HG03439 (cell line): ENCODE data around the gene DAB1.

ENCODE experiments used
- ATAC-seq: cut with Tn5 transposase; IDR thresholded peaks from one replicate; pipeline ENCODE4 v1.9.1; 2021; ENCODE audit warnings: mild to moderate bottlenecking, moderate library complexity; ENCODE audit not compliant: unreplicated experiment

The DAB1 gene

DNA sequence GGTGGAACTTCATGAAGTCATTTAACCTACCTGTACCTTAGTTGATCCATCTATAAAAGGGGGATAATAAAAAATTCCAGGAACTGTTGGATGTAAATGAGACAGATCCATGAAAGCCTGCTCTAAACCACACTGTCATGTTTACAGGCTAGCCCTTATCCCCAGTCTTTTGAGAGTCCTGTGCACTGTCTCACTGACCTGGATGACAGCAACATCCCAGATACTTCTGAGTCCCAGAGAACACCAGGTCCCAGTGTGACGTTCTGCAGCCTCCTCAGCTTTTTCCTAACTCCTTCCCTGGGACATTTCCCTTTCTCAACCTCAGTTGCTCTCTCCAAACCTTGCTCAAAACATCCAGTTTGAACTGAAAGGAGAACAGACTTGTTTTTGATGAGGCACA, 292.6 kb downstream of the DAB1 start:
- ATAC-seq: no peak

- no peak for ATAC-seq
Observed at GRCh38 chr1:57129865-57130264, 294.0 kb downstream of the DAB1 start.

DNA sequence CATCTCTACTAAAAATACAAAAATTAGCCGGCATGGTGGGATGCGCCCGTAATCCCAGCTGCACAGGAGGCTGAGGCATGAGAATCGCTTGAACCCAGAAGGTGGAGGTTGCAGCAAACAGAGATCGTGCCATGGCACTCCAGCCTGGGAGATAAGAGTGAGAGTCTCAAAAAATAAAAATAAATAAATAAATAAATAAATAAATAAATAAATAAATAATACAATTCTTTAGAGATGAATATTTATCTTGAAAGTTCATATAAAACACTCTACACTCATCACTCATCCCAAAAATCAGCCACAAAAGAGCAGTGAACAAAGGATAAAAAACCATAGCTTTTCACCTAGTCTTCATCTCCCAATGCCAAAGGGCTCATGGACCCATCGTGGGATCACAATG, 295.9 kb downstream of the DAB1 start:
- no peak for ATAC-seq

DNA sequence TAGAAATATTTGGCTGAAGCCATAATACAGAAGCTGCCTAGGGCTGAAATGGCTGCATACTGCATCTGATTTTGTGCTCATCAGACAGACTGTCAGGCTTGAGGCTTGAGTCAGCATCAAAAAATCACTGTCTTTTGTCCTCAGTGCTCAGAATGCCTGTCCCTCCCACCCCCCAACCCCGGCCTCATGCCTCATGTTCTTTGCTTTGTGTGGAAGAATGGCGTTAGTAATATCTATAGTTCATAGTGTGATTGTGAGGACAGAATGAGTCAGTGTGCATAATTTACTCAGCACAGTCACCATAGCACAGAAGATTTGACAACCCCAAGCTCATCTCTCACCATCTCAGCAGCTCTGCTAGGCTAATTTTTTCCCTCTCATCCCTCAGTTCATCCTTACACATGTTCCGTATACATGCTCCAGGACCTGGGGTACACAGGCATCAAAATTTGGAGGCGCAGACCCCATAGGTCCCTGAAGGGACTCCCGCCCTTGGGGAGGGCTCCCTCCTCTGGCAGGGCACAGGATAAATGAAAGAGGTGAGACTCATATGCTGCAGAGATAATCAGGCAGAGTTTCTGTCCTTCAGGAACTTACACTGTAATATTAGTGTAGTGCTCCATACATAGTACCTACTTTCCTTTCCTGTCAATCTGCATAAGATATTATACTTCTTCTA, 299.0 kb downstream of the DAB1 start:
- ATAC-seq: no peak

- no peak for ATAC-seq
Observed at GRCh38 chr1:57124170-57124569, 299.7 kb downstream of the DAB1 start.

DNA sequence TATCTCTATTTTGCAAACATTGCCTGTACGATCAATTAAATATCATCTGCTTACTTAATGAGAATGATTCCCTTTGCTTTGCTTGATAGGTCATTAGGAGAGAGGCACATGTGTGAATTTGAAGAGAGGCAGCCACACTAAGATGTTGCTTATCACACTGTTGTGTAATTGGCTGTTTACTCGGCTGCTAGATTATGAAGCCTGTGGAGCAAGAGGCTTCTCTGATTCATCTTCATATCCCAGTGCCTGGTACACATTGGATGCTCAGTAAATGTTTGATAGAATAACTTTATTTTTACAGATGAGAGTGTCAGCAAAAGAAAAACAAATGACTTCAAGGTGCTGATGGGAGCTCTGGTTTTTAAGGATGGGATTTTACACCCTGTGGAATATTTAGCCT, 301.8 kb downstream of the DAB1 start:
- ATAC-seq: no peak

GRCh38 chr1:57118948-57119603, 304.8 kb downstream of the DAB1 start:
- no peak for ATAC-seq

- ATAC-seq: no peak
Observed at GRCh38 chr1:57117753-57118152, 306.1 kb downstream of the DAB1 start.

DNA sequence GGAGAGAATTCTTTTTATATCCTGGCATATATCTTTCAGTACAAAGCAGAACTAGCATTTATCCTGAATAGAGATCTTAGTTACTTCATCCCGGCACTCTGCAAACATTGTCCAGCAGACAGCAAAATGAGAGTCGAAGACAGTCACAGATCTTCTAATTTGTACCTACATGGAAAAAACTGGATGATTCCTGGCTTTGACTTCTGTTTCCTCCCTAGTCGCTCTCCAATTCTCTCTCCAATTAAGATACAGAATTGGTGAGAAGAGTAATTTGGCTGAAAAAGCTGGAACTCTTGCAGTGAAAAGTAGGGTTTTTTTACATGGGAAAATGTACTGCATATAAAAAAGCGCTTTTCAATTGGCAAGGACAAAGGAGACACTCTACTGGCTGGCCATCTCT, 307.0 kb downstream of the DAB1 start:
- ATAC-seq: no peak

GRCh38 chr1:57115030-57115614, 308.7 kb downstream of the DAB1 start:
- ATAC-seq: no peak

GRCh38 chr1:57112148-57112547, 311.7 kb downstream of the DAB1 start:
- ATAC-seq: no peak

DNA sequence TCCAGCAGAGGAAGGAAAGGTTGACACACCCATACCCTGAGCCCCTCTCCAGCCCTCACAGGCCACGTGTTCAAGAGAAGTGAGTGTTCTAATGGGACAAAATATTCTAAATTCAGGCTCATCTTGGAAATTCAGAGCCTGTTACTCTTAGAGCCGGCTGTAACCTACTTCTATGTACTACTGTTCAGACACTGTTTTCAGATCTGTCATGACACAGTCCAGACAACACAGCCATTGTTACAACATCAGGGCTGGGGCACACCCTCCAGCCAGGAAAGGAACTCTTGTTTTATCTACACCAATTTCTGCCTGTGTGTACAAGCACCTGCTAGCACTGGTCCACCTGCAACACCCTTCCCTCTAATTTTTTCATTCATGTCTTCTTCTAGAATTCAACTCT, 312.7 kb downstream of the DAB1 start:
- no peak for ATAC-seq

GRCh38 chr1:57109883-57110282, 314.0 kb downstream of the DAB1 start:
- no peak for ATAC-seq

GRCh38 chr1:57109247-57109646, 314.6 kb downstream of the DAB1 start:
- no peak for ATAC-seq

GRCh38 chr1:57106296-57106695, 317.6 kb downstream of the DAB1 start:
- no peak for ATAC-seq

DNA sequence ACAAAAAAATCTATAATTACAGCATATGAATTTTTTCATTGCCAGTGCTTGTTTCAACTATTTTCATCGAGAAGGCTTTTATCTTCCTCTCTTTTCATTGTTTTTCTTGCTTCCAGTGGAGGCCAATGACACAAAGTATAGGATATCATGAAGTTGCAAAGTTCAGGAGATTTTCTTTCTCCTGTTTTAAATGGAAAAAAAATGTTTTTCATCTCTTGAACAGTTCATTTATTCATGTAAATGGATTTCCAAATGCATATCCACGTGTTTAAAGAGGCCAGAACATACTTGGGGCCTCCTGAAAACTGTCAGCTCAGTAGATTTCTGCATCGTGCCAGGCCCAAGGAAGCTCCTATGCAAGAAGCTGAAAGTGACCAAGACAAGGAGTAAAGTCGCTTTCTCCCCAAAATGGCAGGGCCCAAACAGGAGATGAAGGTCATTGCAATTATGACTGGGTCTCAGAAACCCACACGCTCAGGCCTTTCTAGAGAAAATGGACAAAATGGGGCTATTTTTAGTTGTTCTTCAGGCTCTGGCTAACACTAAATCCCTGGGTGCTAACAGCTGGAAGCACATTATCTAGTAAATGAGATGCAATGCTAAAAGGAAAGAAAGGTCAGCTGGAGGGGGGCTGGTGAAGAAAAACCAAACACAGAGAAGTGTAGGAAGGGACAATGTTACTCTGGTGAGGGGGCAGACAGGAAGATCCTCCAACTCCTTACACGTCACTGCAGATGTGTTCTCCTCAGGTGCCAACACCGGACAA, 321.1 kb downstream of the DAB1 start:
- no peak for ATAC-seq

DNA sequence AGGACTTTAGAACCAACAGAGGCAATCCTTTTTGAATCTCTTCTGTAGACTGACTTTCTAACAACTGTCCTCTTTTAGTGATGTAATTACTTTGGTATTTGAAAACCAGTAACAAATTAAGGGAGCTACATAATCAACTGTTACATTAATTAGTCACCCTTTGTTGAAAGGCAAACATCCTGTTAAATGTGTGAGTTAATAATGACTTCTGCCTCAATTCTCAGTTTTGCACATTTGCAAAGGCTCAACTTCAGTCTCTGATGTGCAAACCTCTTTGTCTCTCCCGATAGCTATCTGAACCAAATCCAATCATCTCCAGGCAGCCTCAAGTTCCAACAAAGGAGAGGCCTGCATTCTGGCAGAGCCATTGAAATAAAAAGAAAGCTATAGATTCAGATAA, 322.7 kb downstream of the DAB1 start:
- ATAC-seq: no peak

DNA sequence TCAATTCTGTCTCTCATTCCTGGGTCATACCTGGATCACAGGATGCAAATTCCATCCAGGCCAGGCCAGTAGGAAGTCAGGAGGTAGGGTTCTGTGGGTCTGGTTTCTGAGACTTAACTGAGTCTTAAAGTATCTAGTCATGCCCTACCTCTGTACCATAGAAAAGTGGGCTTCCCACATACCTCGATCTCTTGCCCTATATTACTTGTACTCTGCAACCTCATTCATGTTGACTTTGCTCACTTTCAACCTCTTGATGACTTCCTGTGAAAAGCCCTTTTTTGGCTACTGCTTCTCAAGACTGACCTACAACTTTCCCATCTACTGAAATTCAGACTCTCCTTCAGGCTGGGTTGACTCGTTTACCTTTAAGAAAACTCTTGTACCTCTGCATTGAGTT, 329.1 kb downstream of the DAB1 start:
- no peak for ATAC-seq

GRCh38 chr1:57093122-57093521, 330.7 kb downstream of the DAB1 start:
- ATAC-seq: no peak

DNA sequence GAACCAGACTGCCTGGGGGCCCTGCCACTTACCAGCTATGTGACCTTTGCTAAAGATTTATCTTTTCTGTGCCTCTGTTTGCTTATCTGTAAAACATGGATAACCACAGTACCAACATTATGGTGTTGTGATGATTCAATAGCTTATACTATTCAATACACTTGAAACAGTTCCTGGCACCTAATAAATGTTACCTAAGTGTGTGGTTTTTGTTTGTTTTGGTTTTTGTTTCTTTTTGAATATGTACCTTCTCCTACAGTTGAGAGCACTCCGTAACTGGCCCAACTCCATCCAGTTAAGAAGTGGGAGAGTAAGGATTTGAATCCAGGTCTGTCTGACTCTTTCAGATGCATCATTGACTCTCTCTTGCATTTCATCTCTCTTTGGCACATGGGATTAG, 332.2 kb downstream of the DAB1 start:
- ATAC-seq: no peak

- ATAC-seq: no peak
Observed at GRCh38 chr1:57089855-57090254, 334.0 kb downstream of the DAB1 start.

DNA sequence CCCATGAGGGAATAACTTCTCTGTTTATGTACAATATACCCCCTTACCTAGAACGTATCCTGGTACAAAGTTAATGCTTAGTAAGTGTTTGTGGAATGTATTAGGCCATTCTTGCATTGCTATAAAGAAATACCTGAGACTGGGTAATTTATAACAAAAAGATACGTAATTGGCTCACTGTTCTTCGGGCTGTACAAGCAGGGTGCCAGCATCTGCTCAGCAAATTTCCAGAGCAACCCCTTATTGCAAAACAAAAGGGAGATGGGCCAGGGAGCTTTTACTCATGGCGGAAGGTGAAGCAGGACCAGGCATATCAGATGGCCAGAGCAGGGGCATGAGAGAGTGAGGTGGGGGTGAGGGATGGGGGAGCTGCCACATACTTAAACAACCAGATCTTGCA, 334.6 kb downstream of the DAB1 start:
- ATAC-seq: no peak
